ENCODE data around the gene THSD7A. TPM values are rescaled to one million over a fixed set of nuclear protein-coding genes. Genes with fewer than 3 reads are reported as not detected.

The THSD7A gene
- total and polyA plus RNA-seq, 2 donors from 2014 or later = 5.1 to 24.3 TPM

GRCh38 chr7:11607686-11608085 lies 224.3 kb downstream of the THSD7A start:
- TF ChIP-seq CTCF (IDR thresholded peaks at IDR 0.05; ENCODE audit: borderline replicate concordance, extremely low read depth, insufficient read depth) = no peak
- intact Hi-C loops (cut with DNase I) = no loop called here
- Histone ChIP-seq H3K4me1 (ENCODE audit: control insufficient read depth in 2 of 3, insufficient read depth in 2 of 3, low read depth in 1 of 3, low read length in 3 of 3) (peaks cover 0 to 4% (median 3%) of the 10 kb centered on the region in 3 donors), H3K9ac (ENCODE audit: low read length in 3 of 3) (no peak overlapping the region), H3K36me3 (ENCODE audit: control insufficient read depth in 2 of 3, insufficient read depth in 3 of 3, low read length in 3 of 3) (no peaks in the 10 kb centered on the region), H3K4me3 (ENCODE audit: low read length in 3 of 3) (no peak overlapping the region), H3K9me3 (ENCODE audit: control insufficient read depth in 2 of 3, insufficient read depth in 1 of 3, low read length in 3 of 3) (no peaks in the 10 kb centered on the region), H3K27me3 (ENCODE audit: control insufficient read depth, insufficient read depth, low read length) (no peaks in the 10 kb centered on the region), H3K27ac (ENCODE audit: low read depth in 2 of 2, low read length in 2 of 2) (no peak overlapping the region)
- DNase-seq (no peak), FAIRE-seq (no peak)

GRCh38 chr7:11605749-11606148 lies 226.2 kb downstream of the THSD7A start:
- intact Hi-C loops (cut with DNase I) = no loop called here
- H3K27ac ChIP-seq (ENCODE audit: low read depth in 2 of 2, low read length in 2 of 2) = no peak overlapping the region
- peaks cover 0 to 4% (median 3%) of the 10 kb centered on the region in 3 donors for H3K4me1 ChIP-seq (ENCODE audit: control insufficient read depth in 2 of 3, insufficient read depth in 2 of 3, low read depth in 1 of 3, low read length in 3 of 3)
- H3K4me3 ChIP-seq (ENCODE audit: low read length in 3 of 3) = no peak overlapping the region
- no peaks in the 10 kb centered on the region for H3K9me3 ChIP-seq (ENCODE audit: control insufficient read depth in 2 of 3, insufficient read depth in 1 of 3, low read length in 3 of 3)
- TF ChIP-seq CTCF (IDR thresholded peaks at IDR 0.05; ENCODE audit: borderline replicate concordance, extremely low read depth, insufficient read depth) = no peak
- FAIRE-seq (no peak), DNase-seq (peak in 1 of 5 donors; percentile 17)
- no peak overlapping the region for H3K9ac ChIP-seq (ENCODE audit: low read length in 3 of 3)
- no peaks in the 10 kb centered on the region for H3K36me3 ChIP-seq (ENCODE audit: control insufficient read depth in 2 of 3, insufficient read depth in 3 of 3, low read length in 3 of 3)
- no peaks in the 10 kb centered on the region for H3K27me3 ChIP-seq (ENCODE audit: control insufficient read depth, insufficient read depth, low read length)

- Histone ChIP-seq H3K36me3 (ENCODE audit: control insufficient read depth in 2 of 3, insufficient read depth in 3 of 3, low read length in 3 of 3) (no peaks in the 10 kb centered on the region), H3K9me3 (ENCODE audit: control insufficient read depth in 2 of 3, insufficient read depth in 1 of 3, low read length in 3 of 3) (no peaks in the 10 kb centered on the region), H3K9ac (ENCODE audit: low read length in 3 of 3) (no peak overlapping the region), H3K27ac (ENCODE audit: low read depth in 2 of 2, low read length in 2 of 2) (no peak overlapping the region), H3K4me3 (ENCODE audit: low read length in 3 of 3) (no peak overlapping the region), H3K27me3 (ENCODE audit: control insufficient read depth, insufficient read depth, low read length) (no peaks in the 10 kb centered on the region), H3K4me1 (ENCODE audit: control insufficient read depth in 2 of 3, insufficient read depth in 2 of 3, low read depth in 1 of 3, low read length in 3 of 3) (peaks cover 0 to 4% (median 3%) of the 10 kb centered on the region in 3 donors)
- intact Hi-C loops (cut with DNase I) = no loop called here
- FAIRE-seq = peak; percentile 58
- no peak for TF ChIP-seq CTCF (IDR thresholded peaks at IDR 0.05; ENCODE audit: borderline replicate concordance, extremely low read depth, insufficient read depth)
- no peak for DNase-seq
These were observed 227.5 kb downstream of the THSD7A start for GRCh38 chr7:11604505-11604904.

GRCh38 chr7:11601761-11602160 lies 230.2 kb downstream of the THSD7A start:
- no peak overlapping the region for H3K4me3 ChIP-seq (ENCODE audit: low read length in 3 of 3)
- H3K9me3 ChIP-seq (ENCODE audit: control insufficient read depth in 2 of 3, insufficient read depth in 1 of 3, low read length in 3 of 3) = no peaks in the 10 kb centered on the region
- intact Hi-C loops (cut with DNase I) = no loop called here
- no peaks in the 10 kb centered on the region for H3K36me3 ChIP-seq (ENCODE audit: control insufficient read depth in 2 of 3, insufficient read depth in 3 of 3, low read length in 3 of 3)
- peaks cover 0 to 3% (median 0%) of the 10 kb centered on the region in 3 donors for H3K4me1 ChIP-seq (ENCODE audit: control insufficient read depth in 2 of 3, insufficient read depth in 2 of 3, low read depth in 1 of 3, low read length in 3 of 3)
- H3K27me3 ChIP-seq (ENCODE audit: control insufficient read depth, insufficient read depth, low read length) = no peaks in the 10 kb centered on the region
- H3K27ac ChIP-seq (ENCODE audit: low read depth in 2 of 2, low read length in 2 of 2) = no peak overlapping the region
- no peak for FAIRE-seq
- no peak overlapping the region for H3K9ac ChIP-seq (ENCODE audit: low read length in 3 of 3)
- DNase-seq = no peak
- TF ChIP-seq CTCF (IDR thresholded peaks at IDR 0.05; ENCODE audit: borderline replicate concordance, extremely low read depth, insufficient read depth) = no peak
